Colonic mucosa (tissue), 4 donors: ENCODE measurements around the gene LARP4B. TPM values are rescaled to one million over a fixed set of nuclear protein-coding genes. Genes with fewer than 3 reads are reported as not detected.

Experiments
- DNase-seq: peaks from one replicate; pipeline ENCODE4 v3.0.0-alpha.2; 2020
- H3K27ac ChIP-seq: fragments of 200-600 bp; one replicate; pipeline ENCODE4 v1.8.0; 2021
- H3K27me3 ChIP-seq: fragments of 200-600 bp; one replicate; pipeline ENCODE4 v1.8.0; 2021
- H3K36me3 ChIP-seq: fragments of 200-600 bp; one replicate; pipeline ENCODE4 v1.8.0; 2021
- H3K4me1 ChIP-seq: fragments of 200-600 bp; one replicate; pipeline ENCODE4 v1.8.0; 2021; ENCODE audit warnings: mild to moderate bottlenecking
- H3K4me3 ChIP-seq: fragments of 200-600 bp; one replicate; pipeline ENCODE4 v1.8.0; 2021
- H3K9ac ChIP-seq, 2 donors: one replicate each; pipeline ENCODE4 v1.7.0; 2013; ENCODE audit warnings: control low read depth in 2 of 2, low read depth in 2 of 2, low read length in 2 of 2
- H3K9me3 ChIP-seq: fragments of 200-600 bp; one replicate; pipeline ENCODE4 v1.8.0; 2021
- CTCF ChIP-seq: fragments of 200-600 bp; IDR thresholded peaks from one replicate; pipeline ENCODE4 v1.8.0; 2022; ENCODE audit warnings: antibody characterized with exemption, mild to moderate bottlenecking
- intact Hi-C: fragments of 100-400 bp; cut with DNase I; formaldehyde crosslinking; loops from one replicate; pipeline ENCODE4 v1.14.1; 2022
- total RNA-seq, 2 donors: library from RNA; stranded (reverse); fragmentation: NEBNext Ultra II Directional in 1 of 2; extraction: Animal tissue kit (Norgen Biotek cat#: 25700) in 1 of 2; gene quantifications; one replicate each; pipeline ENCODE4 v1.2.1, GENCODE V29; 2021
- donor health status: healthy.
- donor health status: DM: no; HTN: no; CAD: no.
- donor health status: DM: no; HTN: no; CAD: no.

Gene LARP4B
- total RNA-seq, 2 donors from 2014 or later: 129 to 136 TPM

DNA sequence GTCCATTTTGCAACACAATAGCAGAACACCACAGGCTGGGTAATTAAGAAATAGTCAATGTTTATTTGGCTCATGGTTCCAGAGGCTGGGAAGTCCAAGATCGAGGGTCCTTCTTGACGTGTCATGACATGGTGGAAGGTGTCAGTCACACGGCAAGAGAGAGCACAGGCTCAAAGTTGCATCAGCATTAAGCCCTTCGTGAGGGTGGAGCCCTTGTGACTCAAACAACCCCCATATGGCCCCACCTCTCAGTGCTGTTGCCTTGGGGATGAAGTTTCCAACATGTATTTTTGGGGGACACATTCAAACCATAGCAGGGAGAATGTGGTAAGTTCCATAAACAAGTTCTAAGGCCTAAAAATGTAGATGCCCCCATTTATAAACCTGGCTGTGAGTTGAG is 32.1 kb upstream of the LARP4B start:
- H3K27ac ChIP-seq: no peak overlapping the region
- DNase-seq: no peak
- no peaks in the 10 kb centered on the region for H3K9me3 ChIP-seq
- no peak overlapping the region for H3K4me3 ChIP-seq
- no peaks in the 10 kb centered on the region for H3K4me1 ChIP-seq
- H3K27me3 ChIP-seq: no peaks in the 10 kb centered on the region
- no peaks in the 10 kb centered on the region for H3K36me3 ChIP-seq
- H3K9ac ChIP-seq: no peak overlapping the region
- intact Hi-C loops: no loop called here
- TF ChIP-seq CTCF: no peak

DNA sequence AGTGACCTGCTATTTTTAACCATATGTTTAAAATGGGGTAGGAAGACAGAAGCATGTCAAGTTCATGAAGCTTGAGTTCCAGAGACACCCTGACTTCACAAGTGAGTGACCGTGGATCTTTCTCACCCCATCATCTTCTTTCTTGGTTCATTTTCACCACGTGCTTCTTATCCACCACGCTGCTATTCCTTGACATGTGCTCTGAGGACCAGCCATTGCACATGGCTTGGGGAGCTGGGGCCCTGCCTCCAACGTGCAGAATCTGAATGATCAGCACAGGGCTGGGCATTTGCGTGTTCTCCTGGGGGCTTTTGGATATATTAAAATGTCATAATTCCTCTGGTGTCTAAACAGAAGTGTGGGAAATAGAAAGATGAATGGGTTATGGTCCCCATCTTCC is 31.7 kb upstream of the LARP4B start:
- no peaks in the 10 kb centered on the region for H3K36me3 ChIP-seq
- H3K9me3 ChIP-seq: no peaks in the 10 kb centered on the region
- H3K27ac ChIP-seq: no peak overlapping the region
- TF ChIP-seq CTCF: no peak
- no peak overlapping the region for H3K4me3 ChIP-seq
- no peaks in the 10 kb centered on the region for H3K27me3 ChIP-seq
- no peaks in the 10 kb centered on the region for H3K4me1 ChIP-seq
- no peak for DNase-seq
- intact Hi-C loops: no loop called here
- H3K9ac ChIP-seq: no peak overlapping the region

- no peak for DNase-seq
- Histone ChIP-seq H3K27ac (no peak overlapping the region), H3K36me3 (no peaks in the 10 kb centered on the region), H3K4me3 (no peak overlapping the region), H3K9ac (no peak overlapping the region), H3K9me3 (no peaks in the 10 kb centered on the region), H3K27me3 (no peaks in the 10 kb centered on the region), H3K4me1 (no peaks in the 10 kb centered on the region)
- TF ChIP-seq CTCF: no peak
- intact Hi-C loops: no loop called here
Measured at GRCh38 chr10:962342-962741, 30.8 kb upstream of the LARP4B start.

- DNase-seq: no peak
- TF ChIP-seq CTCF: no peak
- Histone ChIP-seq H3K27ac (no peak overlapping the region), H3K36me3 (no peaks in the 10 kb centered on the region), H3K9me3 (no peaks in the 10 kb centered on the region), H3K4me1 (no peaks in the 10 kb centered on the region), H3K27me3 (no peaks in the 10 kb centered on the region), H3K4me3 (no peak overlapping the region), H3K9ac (no peak overlapping the region)
- intact Hi-C loops: no loop called here
Measured at GRCh38 chr10:958856-959255, 27.4 kb upstream of the LARP4B start.

GRCh38 chr10:958106-958505 is 26.6 kb upstream of the LARP4B start:
- Histone ChIP-seq H3K4me3 (no peak overlapping the region), H3K36me3 (no peaks in the 10 kb centered on the region), H3K27ac (no peak overlapping the region), H3K9me3 (no peaks in the 10 kb centered on the region), H3K4me1 (no peaks in the 10 kb centered on the region), H3K27me3 (no peaks in the 10 kb centered on the region), H3K9ac (no peak overlapping the region)
- DNase-seq: no peak
- TF ChIP-seq CTCF: no peak
- intact Hi-C loops: no loop called here

GRCh38 chr10:955820-956217 is 24.3 kb upstream of the LARP4B start:
- H3K4me1 ChIP-seq: no peaks in the 10 kb centered on the region
- H3K27ac ChIP-seq: no peak overlapping the region
- no peaks in the 10 kb centered on the region for H3K9me3 ChIP-seq
- no peaks in the 10 kb centered on the region for H3K27me3 ChIP-seq
- no peak for DNase-seq
- no peak overlapping the region for H3K9ac ChIP-seq
- no peak overlapping the region for H3K4me3 ChIP-seq
- no peaks in the 10 kb centered on the region for H3K36me3 ChIP-seq
- intact Hi-C loops: no loop called here
- no peak for TF ChIP-seq CTCF
